HG03159 (cell line): ENCODE results near the gene KDM2A.
"Not testable (repeated sequence)": the region's sequence is repeated elsewhere in the genome, so short reads cannot be mapped to it uniquely, and the experiment has no call there.

Source experiments
- ATAC-seq: cut with Tn5 transposase; IDR thresholded peaks from one replicate; pipeline ENCODE4 v1.9.1; 2021; ENCODE audit warnings: mild to moderate bottlenecking, moderate library complexity; ENCODE audit not compliant: unreplicated experiment

Gene KDM2A

DNA sequence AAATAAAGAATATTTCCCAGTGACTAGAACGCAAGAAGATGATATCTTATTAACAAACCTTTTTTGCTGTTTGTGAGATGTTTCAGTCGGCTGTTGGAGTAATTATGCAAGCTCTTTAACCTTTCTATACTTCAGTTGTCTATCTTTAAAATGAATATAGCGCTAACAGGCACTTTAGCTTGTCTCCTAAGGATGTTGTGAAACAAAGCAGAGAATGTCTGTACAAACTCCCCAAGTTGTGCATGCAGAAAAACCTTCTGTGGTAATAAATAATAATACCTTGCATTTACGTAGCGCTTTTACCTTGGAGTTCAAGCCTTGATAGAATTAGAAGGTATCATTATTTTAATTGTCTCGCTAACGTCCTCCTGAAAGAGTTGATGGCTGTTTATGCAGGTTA lies 1.9 kb upstream of the KDM2A start:
- no peak for ATAC-seq

DNA sequence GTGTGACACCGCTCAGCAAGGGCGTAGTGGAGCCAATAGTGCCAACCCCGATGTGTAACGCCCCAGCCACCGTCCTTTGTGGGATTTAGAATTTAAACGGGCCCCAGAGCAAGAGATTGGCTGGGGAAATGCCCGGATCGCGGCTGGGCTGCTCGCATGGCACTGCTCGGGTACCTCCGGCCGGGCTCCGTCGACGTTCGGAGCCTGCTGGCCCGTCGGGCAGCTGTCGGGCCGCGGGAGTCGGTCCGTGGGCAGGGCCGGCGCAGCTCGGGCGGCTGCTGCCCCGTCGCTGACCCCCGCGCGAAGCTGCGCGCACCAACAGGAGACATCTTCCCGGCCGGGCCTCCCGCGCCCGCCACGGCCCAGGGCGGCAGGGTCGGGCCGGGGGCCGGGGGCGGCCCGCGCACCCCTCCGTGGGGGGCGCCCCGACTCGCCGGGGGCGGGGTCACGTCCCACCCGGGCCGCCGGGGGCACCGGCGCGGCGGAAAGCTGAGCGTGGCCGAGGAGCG lies 1.3 kb upstream of the KDM2A start:
- ATAC-seq = peak; percentile 5

DNA sequence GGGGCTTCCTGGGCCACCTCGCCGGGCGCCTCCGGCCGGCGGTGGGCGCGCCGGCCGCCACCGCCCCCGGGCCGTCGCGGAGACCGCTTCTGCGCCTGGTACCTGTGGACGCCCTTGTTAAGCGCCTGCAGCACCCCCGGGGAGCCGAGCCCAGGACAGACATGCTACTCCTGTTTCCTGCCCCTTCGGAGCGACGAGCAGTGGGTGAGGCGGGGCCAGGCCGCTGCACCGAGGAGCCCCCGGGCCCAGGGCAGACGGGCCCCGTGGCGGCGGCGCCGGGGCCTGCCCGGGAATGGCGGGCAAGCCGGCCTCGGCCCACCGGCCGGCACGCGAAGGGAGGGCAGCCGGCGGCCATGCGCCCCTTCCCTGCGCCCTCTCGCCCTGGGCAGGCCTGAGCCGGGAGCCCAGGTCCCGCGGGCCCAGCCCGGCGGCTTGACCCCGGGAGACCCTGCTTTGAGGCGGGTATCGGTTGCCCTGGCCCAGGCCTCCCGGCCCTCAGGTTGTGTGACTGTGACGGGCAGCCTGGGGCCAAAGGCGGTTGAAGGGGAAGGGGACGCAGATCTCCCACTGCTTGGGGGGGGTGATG lies 789 bp upstream of the KDM2A start:
- peak; percentile 11 for ATAC-seq

DNA sequence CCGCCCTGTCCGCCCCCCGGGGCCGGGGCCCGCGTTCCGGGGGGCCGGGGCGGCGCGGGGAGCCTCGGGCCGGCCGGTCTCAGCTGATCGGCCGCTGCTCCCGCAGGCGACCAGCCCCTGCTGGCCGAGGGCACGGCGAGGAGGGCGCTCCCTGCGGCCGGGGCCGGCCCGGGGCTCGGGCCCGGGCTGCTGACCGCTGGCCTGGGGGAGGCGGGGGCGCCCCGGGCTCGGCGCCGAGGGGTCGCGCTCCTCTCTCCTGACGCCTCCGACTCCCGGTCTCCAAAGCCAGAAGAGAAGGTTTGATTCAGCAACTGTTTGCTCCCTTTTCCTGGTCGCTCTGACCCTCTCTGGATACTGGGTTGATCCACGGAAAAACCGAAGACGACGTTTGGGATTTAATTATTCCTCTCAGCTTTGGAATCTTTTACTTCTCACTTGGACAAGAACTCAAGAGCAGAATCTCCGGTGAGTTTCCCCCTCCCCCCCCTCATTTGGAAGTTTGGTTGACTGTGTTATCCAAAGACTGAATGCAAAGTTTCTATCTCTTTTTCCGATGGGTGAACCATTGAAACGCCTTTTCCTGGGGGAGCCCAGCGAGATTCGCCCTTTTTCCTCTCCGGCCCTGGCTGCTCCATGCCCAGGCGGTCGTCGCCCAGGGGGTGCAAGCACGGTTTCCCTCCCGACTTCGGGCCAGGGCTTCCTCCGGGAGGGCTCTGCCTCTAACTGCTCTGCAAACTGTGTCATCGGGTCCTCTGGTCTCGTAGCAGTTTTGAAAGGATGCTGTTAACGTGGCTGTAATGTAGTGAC lies 725 bp downstream of the KDM2A start:
- peak; percentile 16 for ATAC-seq

DNA sequence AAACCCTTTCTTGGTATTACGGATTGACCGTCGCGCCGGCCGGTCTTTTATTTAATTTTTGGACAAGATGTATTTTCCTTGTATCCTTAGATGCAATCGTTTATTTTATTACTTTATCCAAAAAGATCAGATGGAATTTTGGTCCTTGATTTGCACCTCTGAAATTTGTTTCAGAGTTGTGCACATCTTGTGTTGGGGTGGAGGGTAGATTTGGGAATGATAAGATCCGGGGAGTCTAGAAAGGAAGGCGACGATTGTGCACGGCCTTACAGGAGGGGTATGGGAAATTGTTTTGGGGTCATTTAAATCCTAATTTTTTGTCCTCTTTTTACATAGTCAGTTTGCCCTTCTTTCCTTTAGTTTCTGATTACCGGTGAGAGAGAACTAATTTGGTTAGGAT lies 1.4 kb downstream of the KDM2A start:
- ATAC-seq = no peak

DNA sequence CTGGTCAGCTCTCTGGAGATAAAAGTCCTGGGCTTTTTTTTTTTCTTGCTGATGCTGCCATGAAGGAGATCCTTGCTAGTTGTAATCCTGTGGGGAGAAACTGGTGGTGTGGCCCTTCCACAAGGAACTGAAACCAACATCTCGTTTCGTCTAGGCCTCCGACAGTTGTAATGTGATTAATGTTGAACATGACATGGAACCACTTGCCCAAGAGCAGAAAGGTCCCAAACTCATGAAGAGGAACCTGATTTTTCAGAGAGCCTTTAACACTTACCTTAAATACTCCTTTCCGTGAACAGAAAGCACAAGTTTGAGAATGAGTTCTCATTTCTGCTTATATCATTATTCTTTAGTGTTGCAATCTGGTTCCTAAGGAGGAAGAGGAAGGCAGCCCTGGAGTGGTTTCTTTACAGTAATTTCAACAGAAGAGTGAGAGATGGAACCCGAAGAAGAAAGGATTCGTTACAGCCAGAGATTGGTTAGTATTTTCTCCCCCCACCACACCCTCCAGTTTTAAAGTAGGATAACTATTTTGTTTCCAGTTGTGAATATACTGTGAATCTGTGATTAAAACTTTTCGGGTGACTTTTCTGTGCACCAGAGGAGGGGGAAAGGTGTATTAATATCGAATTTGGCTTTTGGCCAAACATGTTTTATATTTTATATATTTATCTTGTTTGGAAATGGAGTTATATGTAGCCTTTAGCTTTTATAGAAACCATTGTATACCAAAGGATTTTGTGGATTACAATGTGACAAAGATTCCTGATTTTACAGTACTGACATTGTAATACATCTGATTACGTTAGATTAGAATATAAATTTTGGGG lies 2.0 kb downstream of the KDM2A start:
- no peak for ATAC-seq

DNA sequence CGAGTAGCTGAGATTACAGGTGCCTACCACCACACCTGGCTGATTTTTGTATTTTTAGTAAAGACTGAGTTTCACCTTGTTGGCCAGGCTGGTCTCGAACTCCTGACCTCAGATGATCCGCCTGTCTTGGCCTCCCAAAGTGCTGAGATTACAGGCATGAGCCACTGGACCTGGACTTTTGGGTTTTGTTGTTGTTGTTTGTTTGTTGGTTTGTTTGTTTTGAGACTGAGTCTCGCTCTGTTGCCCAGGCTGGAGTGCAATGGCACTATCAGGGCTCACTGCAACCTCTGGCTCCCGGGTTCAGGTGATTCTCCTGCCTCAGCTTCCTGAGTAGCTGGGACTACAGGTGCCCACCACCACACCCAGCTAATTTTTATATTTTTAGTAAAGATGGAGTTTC lies 4.7 kb downstream of the KDM2A start:
- not testable (repeated sequence) for ATAC-seq

DNA sequence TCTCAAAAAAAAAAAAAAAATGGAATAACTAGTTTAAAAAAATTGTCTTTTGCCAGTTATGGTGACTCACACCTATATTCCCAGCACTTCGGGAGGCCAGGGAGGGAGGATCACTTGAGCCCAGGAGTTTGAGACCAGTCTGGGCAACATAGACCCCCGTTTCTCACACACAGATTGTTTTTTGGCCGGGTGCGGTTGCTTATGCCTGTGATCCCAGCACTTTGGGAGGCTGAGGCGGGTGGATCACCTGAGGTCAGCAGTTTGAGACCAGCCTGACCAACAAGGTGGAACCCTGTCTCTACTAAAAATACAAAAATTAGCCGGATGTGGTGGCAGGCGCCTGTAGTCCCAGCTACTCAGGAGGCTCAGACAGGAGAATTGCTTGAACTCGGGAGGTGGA lies 7.2 kb downstream of the KDM2A start:
- not testable (repeated sequence) for ATAC-seq

DNA sequence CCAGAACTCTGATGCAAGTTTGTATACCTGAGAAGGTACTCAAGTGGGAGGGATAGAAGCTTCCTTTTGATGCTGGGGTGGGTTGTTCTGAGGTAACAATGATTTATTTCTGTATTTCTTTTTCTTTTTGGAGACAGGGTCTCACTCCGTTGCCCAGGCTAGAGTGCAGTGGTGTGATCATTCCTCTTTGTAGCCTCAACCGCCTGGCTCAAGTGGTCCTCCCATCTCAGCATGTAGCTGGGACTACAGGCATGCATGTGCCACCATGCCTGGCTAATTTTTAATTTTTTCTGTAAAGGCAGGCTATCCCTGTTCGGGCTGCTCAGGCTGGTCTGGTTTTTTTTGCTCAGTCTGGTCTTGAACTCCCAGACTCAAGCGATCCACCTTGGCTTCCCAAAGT lies 7.9 kb downstream of the KDM2A start:
- no peak for ATAC-seq

DNA sequence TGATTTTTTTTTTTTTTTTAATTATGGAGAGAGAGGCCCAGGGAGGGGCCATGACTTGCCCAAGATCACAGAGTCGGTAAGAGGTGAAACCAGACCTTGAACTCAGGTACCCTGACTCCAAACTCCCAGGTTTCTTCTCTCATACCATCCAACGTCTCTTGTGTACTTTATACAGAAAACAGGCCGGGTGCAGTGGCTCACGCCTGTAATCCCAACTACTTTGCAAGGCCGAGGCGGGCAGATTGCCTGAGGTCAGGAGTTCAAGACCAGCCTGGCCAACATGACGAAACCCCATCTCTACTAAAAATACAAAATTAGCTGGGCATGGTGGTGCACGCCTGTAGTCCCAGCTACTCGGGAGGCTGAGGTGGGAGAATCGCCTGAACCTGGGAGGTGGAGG lies 11.8 kb downstream of the KDM2A start:
- ATAC-seq = not testable (repeated sequence)

DNA sequence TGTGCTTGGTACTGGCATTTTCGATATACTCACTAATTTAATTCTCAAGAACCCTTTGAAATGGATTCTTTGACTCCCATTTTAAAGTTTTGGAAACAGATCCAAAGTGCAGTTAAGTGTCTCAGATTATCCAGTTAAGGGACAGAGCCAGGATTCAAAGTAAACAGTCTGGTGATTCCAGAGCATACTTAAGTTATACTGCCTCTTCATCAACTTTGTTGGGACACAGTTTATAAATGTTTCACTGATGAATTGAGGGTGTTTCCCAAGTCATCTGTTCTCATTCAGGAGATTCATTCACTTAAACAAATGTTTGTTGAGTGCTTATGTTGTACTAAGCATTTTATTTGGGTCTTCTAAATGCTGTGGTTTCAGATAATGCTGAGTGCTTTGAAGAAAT lies 17.1 kb downstream of the KDM2A start:
- no peak for ATAC-seq

DNA sequence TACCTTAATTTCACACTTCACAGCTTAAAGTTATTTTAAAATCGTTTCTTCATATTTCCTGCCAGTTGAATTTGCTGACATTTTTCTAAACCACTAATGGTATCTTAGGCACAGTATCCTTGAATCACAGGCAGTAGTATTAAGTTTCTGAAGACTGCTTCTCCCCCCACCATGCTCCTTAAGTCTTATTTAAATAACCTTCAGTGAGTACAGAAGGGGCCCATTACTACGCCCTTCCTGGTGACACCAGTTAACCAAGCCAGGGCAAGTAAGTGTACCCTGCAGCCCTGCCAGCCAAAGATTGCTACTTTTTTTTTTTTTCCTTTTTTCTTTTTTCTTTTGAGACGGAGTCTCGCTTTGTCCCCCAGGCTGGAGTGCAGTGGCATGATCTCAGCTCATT lies 19.9 kb downstream of the KDM2A start:
- ATAC-seq = no peak

DNA sequence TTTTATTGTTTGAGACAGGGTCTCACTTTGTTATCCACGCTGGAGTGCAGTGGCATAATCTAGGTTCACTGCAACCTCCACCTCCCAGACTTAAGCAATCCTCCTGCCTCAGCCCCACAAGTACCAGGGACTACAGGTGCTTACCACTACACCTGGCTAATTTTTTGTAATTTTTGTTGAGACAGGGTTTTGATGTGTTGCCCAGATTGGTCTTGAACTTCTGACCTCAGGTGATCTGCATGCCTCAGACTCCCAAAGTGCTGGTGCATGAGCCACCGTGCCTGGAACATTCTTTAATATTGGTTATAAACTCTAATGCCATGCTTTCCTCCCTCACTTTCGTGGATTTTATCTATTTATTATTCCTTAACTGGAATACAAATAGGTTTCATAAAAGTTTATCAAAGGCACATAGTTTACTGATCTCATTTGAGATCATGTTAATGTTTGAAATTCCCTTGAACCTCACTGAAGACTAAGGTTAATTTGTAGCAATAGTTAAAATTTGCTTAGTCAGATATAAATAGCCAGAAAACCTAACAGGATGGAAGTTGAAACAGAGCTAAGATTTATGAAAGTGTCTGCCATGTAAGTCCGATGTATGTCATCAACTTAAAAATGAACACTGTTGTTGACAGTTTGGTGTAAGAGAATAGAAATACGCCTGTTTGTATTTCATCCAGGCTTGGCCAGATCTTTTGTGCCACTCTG lies 27.6 kb downstream of the KDM2A start:
- ATAC-seq = no peak

DNA sequence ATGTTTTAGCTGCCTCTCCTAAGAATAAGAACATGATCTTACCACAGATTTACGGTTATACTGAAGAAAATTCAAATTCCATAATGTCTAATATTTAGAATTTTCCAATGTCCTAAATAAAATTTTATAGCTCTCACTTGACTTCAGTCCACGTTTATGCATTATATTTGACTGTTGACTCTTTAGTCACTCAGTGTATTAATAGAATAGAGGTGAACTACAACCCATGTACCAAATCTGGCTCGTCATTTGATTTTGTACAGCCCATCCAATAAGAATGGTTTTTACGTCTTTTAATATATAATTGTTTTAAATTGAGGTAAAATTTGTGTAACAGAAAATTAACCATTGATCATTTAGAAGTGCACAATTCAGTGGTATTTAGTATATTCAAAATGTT lies 34.9 kb downstream of the KDM2A start:
- ATAC-seq = no peak

DNA sequence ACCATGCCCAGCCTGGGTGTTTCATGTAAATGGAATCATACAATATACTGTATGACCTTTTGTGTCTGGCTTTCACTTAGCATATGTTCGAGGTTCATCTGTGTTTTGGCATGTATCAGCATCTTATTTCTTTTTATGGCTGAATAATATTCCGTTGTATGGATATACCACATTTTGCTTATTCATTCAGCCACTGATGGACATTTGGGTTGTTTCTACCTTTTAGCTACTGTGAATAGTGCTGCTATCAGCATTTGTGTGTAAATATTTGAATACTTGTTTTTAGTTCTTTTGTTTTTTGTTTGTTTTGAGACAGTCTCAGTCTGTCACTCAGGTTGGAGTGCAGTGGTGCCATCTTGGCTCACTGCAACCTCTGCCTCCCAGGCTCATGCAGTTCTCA lies 35.7 kb downstream of the KDM2A start:
- no peak for ATAC-seq

DNA sequence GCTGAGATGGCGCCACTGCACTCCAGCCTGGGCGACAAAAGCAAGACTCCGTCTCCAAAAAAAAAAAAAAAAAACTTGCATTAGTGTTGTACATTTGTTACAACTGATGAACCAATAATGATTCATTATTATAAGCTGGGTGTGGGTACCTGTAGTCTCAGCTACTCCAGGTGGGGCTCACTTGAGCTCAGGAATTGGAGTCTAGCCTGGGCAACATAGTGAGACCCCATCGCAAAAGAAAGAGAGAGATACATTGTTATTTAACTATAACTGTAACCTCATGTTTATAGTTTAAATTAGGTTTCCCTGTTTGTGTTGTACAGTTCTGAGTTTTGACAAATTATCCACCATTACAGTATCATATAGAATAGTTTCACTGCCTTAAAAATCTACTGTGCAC lies 38.6 kb downstream of the KDM2A start:
- ATAC-seq = no peak

DNA sequence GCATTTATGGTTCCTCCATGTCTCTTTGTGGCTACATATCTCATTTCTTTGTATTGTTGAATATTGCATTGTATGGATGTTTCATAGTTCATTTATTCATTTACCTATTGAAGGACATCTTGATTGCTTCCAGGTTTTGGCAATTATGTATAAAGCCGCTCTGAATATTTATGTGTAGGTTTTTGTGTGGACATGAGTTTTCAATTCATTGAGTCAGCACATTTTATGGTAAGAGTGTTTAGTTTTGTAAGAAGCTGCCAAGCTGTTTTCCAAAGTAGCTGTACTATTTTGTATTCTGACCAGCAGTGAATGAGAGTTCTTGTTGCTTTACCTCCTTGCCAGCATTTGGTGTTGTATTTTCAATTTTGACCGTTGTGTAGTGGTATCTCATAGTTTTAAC lies 39.2 kb downstream of the KDM2A start:
- ATAC-seq = no peak

DNA sequence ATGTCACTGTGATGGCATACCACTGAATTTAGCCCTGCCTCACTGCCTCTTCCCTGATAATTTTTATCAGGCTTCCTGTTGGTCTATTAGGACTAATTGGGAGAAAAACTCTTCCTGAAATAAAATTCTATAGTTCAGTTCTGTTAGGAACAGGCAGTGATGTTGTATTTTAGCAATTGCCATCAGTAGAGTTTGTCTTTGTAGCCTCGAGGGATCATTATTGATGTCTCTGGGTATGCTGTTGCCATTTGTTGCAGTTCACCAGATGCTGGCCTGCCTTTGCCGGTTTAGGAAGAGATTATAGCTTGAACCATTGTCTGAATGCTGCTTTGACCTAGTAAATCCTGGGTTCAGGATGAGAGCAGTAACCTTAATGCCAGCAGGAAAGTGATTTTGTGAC lies 41.0 kb downstream of the KDM2A start:
- no peak for ATAC-seq

DNA sequence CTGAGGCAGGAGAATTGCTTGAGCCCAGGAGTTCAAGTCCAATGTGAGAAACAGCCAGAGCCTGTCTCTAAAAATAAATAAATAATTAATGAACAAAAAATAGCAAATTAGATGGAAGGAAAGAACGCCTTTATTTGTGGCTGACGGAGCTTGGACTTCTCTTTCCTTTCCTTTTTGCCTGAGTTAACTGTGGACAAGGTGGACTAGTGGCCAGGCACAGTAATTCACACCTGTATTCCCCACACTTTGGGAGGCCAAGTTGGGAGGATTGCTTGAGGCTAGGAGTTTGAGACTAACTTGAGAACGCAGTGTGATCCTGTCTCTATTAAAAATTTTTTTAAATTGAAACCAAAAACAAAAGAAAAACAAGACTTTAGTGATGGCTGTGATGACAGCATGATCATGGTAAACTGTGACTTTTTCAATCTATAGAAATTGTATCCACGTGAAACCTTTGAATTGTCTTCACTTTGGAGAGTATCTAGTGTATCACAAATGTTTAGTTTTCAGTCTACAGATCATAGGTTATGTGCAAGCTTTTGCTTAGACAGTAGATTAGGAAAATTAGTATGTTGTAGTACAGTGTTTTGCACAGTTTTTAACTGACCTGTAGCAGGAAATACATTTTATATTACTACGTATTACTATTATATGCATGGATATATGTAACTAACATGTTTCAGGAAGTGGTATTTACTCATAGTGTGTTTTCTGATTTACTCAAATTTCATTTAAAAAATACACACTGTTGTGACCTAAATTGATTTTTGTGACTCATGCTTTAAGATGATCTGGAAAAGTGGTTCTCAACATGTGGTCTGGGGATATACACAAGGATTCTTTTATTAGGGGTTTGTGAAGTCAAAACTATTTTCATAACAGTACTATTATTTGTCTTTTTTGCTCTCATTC lies 42.1 kb downstream of the KDM2A start:
- no peak for ATAC-seq

DNA sequence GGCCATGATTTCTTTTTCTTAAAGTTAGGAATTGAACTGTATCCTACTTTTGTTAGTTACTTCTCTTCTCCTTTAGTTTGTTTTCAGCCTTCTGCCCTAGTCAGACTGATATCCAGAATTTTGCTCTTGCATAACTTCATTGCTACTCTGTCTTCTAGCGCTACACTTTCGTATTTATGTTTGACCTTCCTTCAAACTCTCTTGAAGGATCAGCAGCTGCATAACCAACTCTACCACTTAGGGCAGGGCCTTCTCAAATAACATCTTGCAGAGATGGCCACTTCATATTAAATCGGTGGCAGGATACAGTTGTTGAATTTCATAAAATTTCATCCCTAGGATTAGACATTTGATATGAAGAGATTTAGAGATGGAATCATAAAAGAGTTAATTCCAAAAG lies 43.9 kb downstream of the KDM2A start:
- no peak for ATAC-seq
